Panc1 (cell line): ENCODE data around the gene PKP3. TPM values are rescaled to one million over a fixed set of nuclear protein-coding genes. Genes with fewer than 3 reads are reported as not detected.
A peak's percentile ranks its signal among the peaks of the same experiment; 100 is the strongest.

ENCODE experiments used
- ATAC-seq: fragments of 200-7000 bp; cut with Tn5 transposase; 2 replicates; pipeline ENCODE4 v1.9.1; 2020; ENCODE audit warnings: mild to moderate bottlenecking, moderate library complexity
- BruUV-seq: library from RNA; stranded (reverse); fragments of 400-500 nt; replicated peaks from 2 replicates; lab custom pipeline; 2021; lab: Mats Ljungman, UMichigan
- CTCF ChIA-PET: fragments of 300-600 bp; sonication (Branson Sonifier 250); formaldehyde crosslinking; loops from one replicate; lab custom pipeline; 2022; ENCODE audit warnings: antibody characterized with exemption; lab: Charles Lee
- POLR2A ChIA-PET: fragments of 300-600 bp; sonication (Branson Sonifier 250); formaldehyde crosslinking; loops from one replicate; lab custom pipeline; 2022; ENCODE audit warnings: antibody characterized with exemption; lab: Charles Lee
- DNase-seq: peaks from one replicate; pipeline ENCODE4 v3.0.0-alpha.2; 2010; ENCODE audit warnings: low read depth, low spot score
- H3K27ac ChIP-seq: 2 replicates; pipeline ENCODE4 v1.5.1; 2011; ENCODE audit warnings: mild to moderate bottlenecking, low read length, inconsistent platforms
- H3K27me3 ChIP-seq: fragments of 200-500 bp; sonication (Bioruptor generic); 2 replicates; pipeline ENCODE4 v1.6.0; 2014; ENCODE audit warnings: low read length, inconsistent platforms; ENCODE audit not compliant: control insufficient read depth, insufficient read depth
- H3K36me3 ChIP-seq: fragments of 200-500 bp; sonication (Bioruptor generic); 2 replicates; pipeline ENCODE4 v1.5.1; 2014; ENCODE audit warnings: inconsistent platforms, mild to moderate bottlenecking, low read length, moderate library complexity; ENCODE audit not compliant: control insufficient read depth, insufficient read depth
- H3K4me1 ChIP-seq: 2 replicates; pipeline ENCODE4 v1.5.1; 2011; ENCODE audit warnings: inconsistent platforms, mild to moderate bottlenecking, low read length, moderate library complexity; ENCODE audit not compliant: control insufficient read depth, insufficient read depth
- H3K4me3 ChIP-seq, 2 experiments: 2 replicates each; pipeline ENCODE4 v1.5.1; 2011 to 2012; ENCODE audit warnings: low read depth in 2 of 2, low read length in 2 of 2, mild to moderate bottlenecking in 2 of 2, inconsistent platforms in 1 of 2, moderate library complexity in 1 of 2
- H3K9me3 ChIP-seq: fragments of 200-500 bp; sonication (Bioruptor generic); 2 replicates; pipeline ENCODE4 v1.5.1; 2014; ENCODE audit warnings: low read depth, mild to moderate bottlenecking, inconsistent platforms, low read length, moderate library complexity; ENCODE audit not compliant: control insufficient read depth, insufficient read depth
- CTCF ChIP-seq: fragments of 450-650 bp; IDR thresholded peaks from 2 replicates; pipeline ENCODE4 v1.5.1; 2017; ENCODE audit warnings: mild to moderate bottlenecking
- POLR2AphosphoS5 ChIP-seq: IDR thresholded peaks from 2 replicates; pipeline ENCODE4 v1.6.1; 2012; ENCODE audit warnings: mild to moderate bottlenecking, low read depth, low read length, moderate library complexity
- REST ChIP-seq, 2 experiments: IDR thresholded peaks; 2 replicates each; pipeline ENCODE4 v1.6.1; 2011 to 2012; ENCODE audit warnings: low read depth in 2 of 2, control low read depth in 1 of 2, low read length in 1 of 2, mild to moderate bottlenecking in 1 of 2, moderate library complexity in 1 of 2; ENCODE audit not compliant: insufficient read depth in 1 of 2
- SIN3A ChIP-seq: IDR thresholded peaks from 2 replicates; pipeline ENCODE4 v1.6.1; 2012; ENCODE audit warnings: low read depth, mild to moderate bottlenecking, low read length, moderate library complexity, borderline replicate concordance; ENCODE audit not compliant: insufficient read depth
- TCF7L2 ChIP-seq: IDR thresholded peaks from 2 replicates; pipeline ENCODE4 v1.6.1; 2011; ENCODE audit warnings: mild to moderate bottlenecking, low read depth, low read length, inconsistent platforms
- in situ Hi-C: cut with HindIII; loops from 2 replicates; pipeline ENCODE4 v1.10.0; 2016; ENCODE audit warnings: low sequenced_read_pairs, low pct_unique_long_range_greater_than_20kb
- intact Hi-C: fragments of 100-400 bp; cut with micrococcal nuclease; formaldehyde crosslinking; loops from one replicate; pipeline ENCODE4 v1.10.0; 2022; ENCODE audit not compliant: unreplicated experiment
- total RNA-seq: library from RNA; stranded (reverse); gene quantifications from one replicate; pipeline ENCODE4 v1.2.1, GENCODE V29; 2021; ENCODE audit not compliant: unreplicated experiment

PKP3 gene
- total RNA-seq, 1 experiment from 2014 or later: 36.8 TPM

- Histone ChIP-seq H3K27ac (0 out of 2 replicates have a peak overlapping the region, but pooled peaks have one; percentile 1), H3K9me3 (no peaks in the 10 kb centered on the region), H3K27me3 (no peaks in the 10 kb centered on the region), H3K4me3 (no peak overlapping the region), H3K36me3 (no peaks in the 10 kb centered on the region), H3K4me1 (peaks cover 12% of the 10 kb centered on the region)
- TF ChIP-seq CTCF (no peak), REST (IDR thresholded peaks at IDR 0.05; ENCODE audit: insufficient read depth in 1 of 2, low read depth in 2 of 2, low read length in 1 of 2) (no peak), SIN3A (no peak), POLR2AphosphoS5 (no peak), TCF7L2 (no peak)
- DNase-seq (no peak), ATAC-seq (no peak)
- ChIA-PET CTCF (interaction anchor here (0.7 to 0.9 kb wide), 4 partner anchors 9 to 91 kb away, joined by 3 to 8 read pairs (median 5); no protein-coding TSS in a partner anchor), POLR2A (interaction anchor here (0.6 kb wide), 2 partner anchors 73 to 89 kb away, joined by 3 read pairs; no protein-coding TSS in a partner anchor)
- no TSS peak for BruUV-seq
- in situ Hi-C loops (no loop called here), intact Hi-C loops (loop anchor here (5.0 to 10.0 kb wide), 2 partner anchors 52 to 144 kb away; partner anchors contain the start of gene IFITM2)
Observed at GRCh38 chr11:359181-359714, 34.8 kb upstream of the PKP3 start.

- H3K4me3 ChIP-seq: no peak overlapping the region
- ChIA-PET POLR2A (no interaction called here), CTCF (no interaction called here)
- ATAC-seq (no peak), DNase-seq (no peak)
- H3K9me3 ChIP-seq: no peaks in the 10 kb centered on the region
- H3K27ac ChIP-seq: no peak overlapping the region
- H3K36me3 ChIP-seq: no peaks in the 10 kb centered on the region
- in situ Hi-C loops: no loop called here
- no TSS peak for BruUV-seq
- H3K27me3 ChIP-seq: no peaks in the 10 kb centered on the region
- peaks cover 2% of the 10 kb centered on the region for H3K4me1 ChIP-seq
- TF ChIP-seq CTCF (no peak), SIN3A (no peak), POLR2AphosphoS5 (no peak), REST (IDR thresholded peaks at IDR 0.05; ENCODE audit: insufficient read depth in 1 of 2, low read depth in 2 of 2, low read length in 1 of 2) (no peak), TCF7L2 (no peak)
- intact Hi-C loops: no loop called here
Observed at GRCh38 chr11:360326-361280, 33.4 kb upstream of the PKP3 start.
